RKO (cell line): ENCODE measurements around the gene BCKDK.
"Not testable (repeated sequence)": the region's sequence is repeated elsewhere in the genome, so short reads cannot be mapped to it uniquely, and the experiment has no call there.

Experiments used
- DNase-seq: peaks from one replicate; pipeline ENCODE4 v3.0.0-alpha.2; 2016; ENCODE audit warnings: low spot score

BCKDK gene

DNA sequence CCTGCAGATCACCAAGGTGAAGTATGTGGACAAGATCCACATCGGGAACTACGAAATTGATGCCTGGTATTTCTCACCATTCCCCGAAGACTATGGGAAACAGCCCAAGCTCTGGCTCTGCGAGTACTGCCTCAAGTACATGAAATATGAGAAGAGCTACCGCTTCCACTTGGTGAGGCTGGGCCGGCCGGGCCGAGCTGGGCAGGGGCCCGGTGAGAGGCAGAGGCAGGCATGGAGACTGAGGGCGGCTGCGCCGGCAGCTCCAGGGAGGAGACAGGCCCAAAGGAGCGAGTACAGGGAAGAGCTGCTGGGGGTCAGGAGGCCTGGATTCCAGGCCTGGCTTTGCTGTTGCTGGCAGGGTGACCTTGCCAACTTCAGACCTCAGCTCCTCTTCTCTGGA lies 19.0 kb downstream of the BCKDK start:
- no peak for DNase-seq

DNA sequence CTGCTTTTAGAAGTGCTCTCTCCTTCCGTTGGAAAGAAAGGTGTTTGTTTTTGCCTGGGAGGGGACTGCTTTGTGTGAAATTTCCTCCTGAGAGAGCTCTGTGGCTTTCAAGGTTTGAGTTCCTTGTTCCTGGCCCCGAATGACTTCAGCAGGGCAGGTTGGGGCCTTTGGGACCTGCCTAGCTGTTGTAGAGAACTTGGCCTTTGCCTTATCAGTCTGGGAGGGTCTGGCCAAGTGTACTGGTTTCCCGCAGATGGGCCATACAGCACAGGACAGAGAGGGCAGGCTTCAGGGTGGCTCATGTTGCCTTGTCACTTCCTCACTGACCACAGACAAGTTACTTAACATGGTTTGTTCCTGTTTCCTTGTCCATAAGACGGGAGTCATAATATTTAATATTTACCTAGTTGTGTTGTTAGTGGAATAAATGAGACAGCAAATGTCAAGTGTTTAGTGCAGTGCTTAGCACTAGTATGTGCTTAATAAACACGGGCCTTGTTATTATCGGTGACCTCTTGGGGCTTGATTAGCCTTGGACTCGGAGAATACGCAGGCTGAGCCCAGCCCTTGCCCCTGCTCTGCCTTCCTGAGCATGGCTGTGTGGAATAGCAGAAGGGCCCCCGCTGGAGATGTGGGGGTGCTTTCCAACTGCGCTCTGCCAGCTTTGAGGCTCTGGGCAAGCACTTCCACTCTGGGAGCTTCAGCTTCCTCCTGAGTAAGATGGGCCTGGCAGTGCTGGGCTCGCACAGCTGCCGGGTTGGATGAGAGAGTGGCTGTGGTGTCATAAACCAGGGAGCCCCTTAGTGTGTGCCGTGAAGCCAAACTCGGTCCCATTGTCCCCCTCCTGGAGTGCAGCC lies 20.8 kb downstream of the BCKDK start:
- no peak for DNase-seq

DNA sequence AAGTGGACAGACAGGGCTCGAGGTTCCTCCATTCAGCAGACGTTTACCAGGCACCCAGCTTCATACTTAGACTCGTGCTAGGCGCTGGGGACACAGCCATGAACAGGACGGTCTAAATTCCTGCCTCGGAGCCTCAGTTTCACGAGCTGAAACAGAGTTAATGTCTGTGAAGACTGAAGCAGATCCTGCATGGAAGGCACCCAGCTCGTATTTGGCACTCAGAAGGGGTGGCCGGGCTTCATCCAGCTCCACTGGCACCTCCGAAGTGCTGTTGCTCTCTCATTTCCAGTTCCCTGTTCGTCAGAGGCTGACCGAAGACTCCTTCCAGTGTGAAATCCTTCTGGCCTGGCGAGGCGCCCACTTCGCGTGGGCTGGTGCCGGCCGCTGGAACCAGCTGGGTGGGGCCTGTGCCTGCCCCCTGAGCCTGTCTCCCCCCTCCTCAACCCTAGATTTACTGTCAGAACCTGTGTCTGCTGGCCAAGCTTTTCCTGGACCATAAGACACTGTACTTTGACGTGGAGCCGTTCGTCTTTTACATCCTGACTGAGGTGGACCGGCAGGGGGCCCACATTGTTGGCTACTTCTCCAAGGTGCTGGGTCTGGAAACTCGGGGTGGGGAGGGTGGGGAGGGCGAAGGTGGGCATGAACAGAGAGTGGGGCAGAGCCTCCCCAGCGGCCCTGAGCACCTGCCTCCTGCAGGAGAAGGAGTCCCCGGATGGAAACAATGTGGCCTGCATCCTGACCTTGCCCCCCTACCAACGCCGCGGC lies 21.6 kb downstream of the BCKDK start:
- no peak for DNase-seq

DNA sequence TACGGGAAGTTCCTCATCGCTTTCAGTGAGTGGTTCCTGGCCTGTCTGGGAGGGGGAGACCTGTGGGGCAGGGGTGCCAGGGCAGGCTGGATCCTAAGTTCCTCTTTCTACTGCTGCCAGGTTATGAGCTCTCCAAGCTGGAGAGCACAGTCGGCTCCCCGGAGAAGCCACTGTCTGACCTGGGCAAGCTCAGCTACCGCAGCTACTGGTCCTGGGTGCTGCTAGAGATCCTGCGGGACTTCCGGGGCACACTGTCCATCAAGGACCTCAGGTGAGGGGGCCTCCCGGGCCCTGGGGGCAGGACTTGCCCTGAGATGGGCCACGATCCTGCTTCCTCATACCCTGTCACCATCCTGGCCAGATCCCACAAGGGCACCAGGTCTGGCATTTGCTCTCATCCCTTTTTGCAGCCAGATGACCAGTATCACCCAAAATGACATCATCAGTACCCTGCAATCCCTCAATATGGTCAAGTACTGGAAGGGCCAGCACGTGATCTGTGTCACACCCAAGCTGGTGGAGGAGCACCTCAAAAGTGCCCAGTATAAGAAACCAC lies 22.2 kb downstream of the BCKDK start:
- no peak for DNase-seq

DNA sequence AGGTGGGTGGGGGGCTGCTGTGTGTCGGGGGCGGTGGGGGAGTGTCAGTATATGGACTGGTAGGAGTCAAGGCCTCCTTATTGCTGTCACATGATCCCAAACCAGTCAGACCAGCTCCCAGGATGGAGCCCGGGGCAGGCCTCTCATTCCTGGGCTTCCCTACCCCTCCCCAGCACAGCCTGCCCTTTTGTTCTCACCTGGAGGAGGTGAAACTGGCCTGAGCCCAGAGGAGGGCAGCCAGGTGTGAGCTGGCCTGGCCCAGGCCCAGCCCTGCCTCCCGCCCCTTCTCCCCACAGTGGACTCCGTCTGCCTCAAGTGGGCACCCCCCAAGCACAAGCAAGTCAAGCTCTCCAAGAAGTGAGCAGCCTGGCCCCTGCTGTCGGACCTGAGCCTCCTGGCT lies 22.7 kb downstream of the BCKDK start:
- DNase-seq = no peak

DNA sequence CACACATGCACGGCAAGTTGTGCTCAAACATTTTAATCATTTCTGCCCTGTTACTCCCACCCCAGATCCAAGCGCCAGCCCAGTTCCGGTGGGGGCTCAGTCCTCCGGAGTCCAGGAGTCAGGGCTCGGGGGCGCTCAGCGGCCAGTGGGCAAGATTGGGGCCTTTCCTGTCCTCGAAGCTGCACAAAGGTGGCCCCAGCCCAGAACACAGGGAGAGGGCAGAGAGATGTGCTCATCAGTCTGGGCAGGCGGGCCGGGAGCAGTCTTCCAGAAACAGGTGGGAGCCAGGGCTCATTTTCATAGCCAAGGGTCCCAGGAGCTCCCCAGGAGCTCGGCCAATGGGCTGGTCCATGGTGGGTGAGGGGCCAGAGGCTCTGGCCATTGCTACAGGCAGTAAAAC lies 23.2 kb downstream of the BCKDK start:
- no peak for DNase-seq

DNA sequence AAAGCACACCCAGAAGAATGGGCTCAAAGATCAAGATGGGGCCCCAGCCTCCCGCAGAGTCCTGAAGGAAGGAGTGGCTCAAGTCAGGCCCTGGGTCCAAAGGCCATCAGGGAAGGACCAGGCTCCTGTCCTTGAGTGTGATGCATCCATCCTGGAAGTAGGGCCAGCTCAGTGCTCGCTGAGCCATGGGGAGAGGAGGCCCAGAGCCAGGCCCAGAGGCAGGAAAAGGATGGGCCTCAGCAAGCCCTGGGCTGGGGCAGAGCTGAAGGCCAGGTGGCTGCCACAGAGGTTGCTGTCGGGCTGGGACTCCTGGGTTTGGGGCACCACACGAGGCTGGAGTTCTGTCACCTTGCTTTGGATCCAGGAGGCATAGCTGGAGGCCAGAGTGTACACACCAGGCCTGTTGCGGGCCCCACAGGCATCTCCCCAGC lies 23.7 kb downstream of the BCKDK start:
- DNase-seq = no peak

DNA sequence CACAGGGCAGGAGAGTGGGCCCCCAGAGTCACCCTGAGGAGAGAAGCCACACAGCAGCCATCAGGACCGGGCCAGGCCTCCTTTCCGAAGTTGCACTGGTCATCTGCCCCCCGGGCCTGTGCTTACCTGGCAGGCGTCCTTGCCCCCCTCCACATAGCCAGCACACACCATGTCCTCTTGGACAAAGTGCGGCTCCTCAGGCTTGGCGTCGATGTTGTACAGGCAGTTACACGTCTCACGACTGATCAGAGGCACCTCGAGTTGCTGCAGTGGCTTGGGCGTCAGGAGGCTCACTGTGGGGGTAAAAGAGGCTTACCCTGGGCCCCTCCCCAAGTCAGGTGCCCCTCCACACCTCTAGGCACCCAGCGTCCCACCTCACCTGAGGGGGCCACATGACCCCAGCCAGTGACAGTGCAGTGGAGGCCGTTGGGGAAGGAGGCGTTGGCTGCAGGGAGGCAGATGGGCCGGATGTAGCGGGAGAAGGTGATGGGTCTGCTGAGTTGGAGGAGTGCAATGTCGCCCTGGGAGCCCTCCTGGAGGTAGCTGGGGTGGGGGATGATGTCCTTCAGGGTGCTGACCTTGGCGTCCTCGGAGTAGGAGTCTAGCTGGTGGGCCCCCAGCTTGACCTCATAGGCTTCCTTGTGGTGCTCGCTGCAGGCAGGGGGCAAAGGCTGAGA lies 24.3 kb downstream of the BCKDK start:
- no peak for DNase-seq

DNA sequence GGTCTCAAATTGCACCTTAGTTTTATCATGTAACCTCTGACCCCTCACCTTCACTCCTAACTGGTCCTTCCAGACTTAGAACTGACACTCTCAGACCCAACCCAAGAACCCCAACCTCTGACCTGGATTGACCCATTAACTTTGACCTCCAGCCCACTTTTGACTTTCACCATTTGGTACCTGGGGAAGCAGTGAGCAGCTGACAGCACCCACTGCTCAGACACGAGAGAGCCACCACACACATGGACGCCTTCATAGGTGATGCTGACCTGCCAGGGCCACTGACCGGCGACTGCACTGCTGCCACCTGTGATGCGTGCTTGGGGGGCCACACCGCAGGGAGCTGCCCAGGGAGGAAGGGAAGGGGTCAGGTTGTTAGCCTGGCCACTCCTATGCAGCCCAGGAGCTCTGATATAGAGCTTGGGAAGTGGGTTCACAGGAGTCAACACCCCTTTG lies 24.9 kb downstream of the BCKDK start:
- DNase-seq = no peak

DNA sequence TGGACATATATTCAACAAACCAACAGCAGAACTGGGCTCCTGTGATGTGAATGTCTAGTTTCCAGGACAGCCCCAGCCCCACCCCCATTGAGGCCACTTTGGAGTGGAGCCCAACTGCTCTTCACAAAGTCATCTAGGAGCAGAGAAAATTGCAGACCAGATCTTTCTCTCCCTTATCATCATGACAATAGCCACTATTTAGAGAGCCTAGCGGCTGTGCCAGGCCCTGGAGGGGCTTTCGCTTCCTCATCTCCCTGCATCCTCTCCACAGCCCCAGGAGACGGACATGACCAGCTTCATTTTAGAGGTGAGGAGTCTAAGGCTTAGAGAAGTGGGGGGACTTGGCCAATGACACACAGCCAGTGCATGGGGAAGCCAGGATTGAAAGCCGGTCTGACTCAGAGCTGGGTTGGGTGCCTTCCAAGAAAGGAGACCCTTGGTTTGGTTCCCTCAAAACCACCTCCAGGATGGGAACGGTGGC lies 25.9 kb downstream of the BCKDK start:
- no peak for DNase-seq

DNA sequence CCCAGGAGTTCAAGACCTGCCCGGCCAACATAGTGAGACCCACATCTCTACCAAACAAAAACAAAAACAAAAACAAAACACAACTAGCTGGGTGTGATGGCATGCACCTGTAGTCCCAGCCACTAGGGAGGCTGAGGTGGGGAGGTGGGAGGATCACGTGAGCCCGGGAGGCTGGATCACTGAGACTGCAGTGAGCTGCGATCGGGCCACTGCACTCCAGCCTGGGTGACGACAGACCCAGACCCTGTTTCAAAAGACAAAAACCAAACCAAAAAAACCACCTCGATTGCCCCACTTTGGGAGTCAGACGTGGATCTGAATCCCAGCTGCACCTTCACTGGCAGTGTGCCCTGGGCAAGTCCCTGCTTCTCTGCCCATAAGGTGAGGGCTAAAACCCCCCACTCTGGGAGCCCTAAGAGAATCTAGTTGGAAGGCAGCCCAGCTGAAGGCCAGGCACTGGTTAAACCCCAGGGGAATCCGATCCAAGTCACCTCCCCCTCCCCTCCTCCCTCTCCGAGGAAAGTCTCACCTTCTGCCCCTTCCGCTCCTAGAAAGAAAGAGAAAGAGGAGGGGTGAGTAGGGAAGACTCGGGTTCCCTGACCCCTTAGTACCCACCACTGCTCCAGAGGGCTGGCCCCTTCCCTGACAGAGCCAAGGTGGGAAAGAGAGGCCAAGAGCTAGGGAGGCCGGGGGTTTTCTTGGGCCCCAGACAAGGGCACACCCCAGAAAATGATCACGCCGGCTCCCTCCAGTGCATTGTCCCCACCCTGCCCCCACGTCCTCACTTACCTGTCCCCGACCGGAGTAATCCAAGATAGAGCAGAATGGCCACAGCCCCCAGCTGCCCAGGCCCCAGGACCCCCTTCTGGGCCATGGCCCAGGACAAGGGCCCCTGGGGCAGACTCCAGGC lies 26.7 kb downstream of the BCKDK start:
- DNase-seq = no peak

DNA sequence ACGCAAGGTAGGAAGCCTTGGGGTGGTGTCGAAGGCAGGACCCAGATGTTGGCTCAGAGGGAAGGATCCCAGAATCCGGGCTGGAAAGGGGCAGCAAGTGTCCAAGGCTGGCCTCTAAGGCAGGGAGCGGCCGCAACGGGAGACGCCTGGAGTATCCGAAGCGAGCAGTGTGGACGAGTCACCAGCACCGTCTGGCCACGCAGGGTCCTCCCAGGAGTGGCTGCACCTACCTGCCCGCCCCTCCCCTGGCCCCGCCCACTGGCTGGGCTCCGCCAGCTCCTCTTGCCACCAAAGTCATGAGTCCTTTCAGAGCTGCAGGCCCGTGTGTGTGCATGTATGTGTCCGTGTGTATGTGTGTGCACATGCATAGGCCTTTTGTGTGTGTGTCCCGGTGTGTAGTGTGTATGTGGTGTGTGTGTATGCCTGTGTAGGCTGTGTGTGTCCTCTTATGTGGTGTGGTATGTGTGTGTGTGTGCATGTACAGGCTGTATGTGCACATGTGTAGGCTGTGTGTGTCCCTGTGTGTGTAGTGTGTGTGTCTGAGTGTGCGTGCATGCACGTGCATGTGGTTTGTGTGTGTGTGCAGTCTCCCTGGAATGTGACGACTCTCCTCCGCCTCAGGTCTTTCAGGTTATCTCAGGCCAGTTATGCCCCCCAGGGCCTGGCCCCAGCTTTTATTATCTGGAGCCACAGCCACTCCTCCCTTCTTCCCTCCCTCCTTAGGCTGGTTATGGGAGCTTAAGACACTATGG lies 27.5 kb downstream of the BCKDK start, which contains the start of gene PRSS8:
Gene PRSS8, minus strand, starts transcription at position 193 of the 752 bp plus-strand sequence. CDS start 229 bp downstream, outside the sequence.
- DNase-seq = no peak

DNA sequence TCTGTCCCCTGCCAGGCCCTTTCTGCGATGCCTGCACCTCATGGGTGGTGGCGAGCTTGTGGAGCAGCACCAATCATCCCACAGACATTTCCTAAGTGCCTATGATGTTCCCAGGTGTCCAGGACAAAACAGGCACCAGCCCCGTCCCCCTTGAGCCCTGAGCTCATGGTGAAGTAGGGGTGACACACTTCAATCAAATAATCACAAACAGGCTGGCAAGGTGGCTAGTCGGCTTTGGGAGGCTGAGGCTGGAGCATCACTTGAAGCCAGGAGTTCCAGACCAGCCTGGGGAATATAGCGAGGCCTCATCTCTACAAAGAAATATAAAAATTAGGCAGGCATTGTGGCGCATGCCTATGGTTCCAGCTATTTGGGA lies 28.1 kb downstream of the BCKDK start:
- no peak for DNase-seq

DNA sequence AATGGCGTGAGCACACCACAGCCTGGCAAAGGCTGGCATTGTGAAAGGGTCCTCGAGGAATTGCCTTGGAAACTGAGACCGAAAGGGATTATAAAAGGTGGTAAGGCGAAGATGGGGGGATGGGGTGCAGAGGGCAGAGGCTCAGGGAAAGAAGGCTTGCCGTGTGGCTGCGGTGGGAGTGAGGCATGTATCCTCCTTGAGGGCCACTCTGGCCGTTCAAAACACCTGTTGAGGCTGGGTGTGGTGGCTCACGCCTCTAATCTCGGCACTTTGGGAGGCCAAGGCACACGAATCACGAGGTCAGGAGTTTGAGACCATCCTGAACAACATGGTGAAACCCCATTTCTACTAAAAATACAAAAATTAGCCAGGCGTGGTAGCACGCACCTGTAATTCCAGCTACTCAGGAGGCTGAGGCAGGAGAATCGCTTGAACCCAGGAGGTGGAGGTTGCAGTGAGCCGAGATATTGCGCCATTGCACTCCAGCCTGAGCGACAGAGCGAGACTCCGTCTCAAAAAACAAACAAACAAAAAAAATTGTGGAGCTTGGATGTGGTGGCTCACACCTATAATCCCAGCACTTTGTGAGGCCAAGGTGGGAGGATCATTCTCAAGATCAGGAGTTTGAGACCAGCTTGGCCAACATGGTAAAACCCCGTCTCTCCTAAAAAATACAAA lies 28.8 kb downstream of the BCKDK start:
- DNase-seq = not testable (repeated sequence)

DNA sequence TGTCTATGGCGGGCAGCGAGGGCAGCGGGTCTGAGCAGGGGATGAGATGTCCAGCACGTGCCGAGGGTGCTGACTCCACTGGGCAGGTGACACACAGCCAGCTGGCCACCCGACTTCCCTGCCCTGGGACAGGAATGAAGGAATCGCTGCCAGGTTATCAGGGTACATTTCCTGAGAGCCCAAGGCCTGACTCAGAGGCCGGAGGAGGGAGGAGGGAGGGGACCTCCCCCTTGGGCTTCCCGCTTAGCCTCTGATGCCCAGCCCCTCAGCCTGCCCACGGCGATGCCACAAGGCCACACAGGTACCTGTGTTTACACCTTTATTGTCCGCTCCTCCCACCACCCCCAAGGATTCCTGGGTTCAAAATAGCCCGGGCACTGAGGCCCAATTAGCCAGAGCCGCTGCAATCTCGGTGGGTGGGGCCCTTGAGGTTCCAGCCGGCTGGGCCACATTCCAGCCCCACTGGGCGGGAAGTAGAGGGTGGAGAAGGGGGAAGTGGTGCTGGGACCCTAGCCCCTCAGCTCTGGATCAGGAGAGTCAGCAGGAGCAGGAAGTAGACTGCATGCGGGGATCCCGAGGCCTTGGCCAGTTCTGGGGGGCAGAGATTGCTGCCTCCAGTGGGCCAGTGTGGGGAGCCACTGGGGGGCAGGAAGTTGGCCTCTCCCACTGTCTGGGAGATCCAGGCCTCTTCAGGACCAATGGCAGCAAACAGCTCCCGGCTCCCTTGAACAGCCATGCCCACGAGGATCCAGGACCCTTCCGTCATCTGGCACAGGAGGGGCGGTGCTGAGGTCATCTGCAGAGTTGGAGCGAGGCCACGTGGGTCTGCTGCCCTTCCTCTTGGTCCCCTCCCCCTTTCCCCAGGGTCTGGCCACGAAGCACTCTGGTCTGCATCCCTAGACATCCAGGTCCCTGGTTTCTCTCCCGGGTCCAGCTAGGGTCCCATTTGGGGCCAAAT lies 30.7 kb downstream of the BCKDK start:
- DNase-seq = peak; percentile 82

DNA sequence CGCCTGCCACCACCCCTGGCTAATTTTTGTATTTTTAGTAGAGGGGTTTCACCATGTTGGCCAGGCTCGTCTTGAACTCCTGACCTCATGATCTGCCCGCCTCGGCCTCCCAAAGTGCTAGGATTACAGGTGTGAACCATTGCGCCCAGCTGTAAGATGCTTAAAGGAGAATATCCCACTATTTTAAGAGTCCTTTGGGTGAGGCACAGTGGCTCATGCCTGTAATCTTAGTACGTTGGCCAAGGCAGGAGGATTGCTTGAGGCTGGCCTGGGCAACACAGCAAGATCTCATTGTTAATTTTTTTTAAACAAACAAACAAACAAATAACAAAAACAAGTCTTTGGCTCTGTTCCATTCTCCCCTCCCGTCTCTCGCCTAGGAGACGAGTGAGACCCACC lies 32.9 kb downstream of the BCKDK start:
- DNase-seq = not testable (repeated sequence)

DNA sequence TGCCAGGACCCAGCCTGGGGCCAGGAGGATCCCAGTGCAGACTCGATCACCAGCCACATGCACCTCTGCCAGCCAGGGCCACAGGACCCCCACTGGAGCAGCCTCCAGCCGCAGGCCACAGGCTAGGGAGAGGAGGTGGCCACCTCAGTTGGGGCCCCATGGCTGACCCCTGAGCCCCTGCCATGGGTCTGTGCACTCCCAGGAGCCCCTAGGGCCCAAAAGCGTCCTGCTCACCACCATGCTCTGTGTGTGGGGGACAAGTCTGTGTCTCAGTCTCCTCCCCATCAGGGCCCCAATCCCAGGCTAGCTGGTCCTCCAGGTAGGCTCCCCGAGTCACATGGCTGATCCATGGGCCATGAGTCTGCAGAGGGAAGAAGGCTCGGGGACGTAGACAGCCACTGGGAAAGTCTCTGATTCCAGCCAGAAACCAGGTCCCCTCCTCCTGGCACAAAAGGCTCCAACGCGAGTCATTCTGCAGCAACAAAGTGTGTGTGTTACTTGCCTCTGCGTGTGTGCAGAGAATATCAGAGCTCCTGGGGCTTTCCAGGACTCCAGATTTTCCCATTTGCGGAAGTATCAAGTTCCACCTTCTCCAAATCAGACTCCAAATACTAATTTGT lies 33.4 kb downstream of the BCKDK start:
- DNase-seq = no peak
